PC-3 (cell line): ENCODE measurements around the gene PGBD2.

Source experiments
- CTCF ChIP-seq: fragments of 300-600 bp; sonication (generic); conservative IDR thresholded peaks from 2 replicates; pipeline ENCODE4 v1.5.1; 2017; ENCODE audit warnings: antibody characterized with exemption, low read depth, mild to moderate bottlenecking, low read length
- EZH2 ChIP-seq: fragments of 300-600 bp; sonication (generic); IDR thresholded peaks from one replicate; pipeline ENCODE4 v1.6.1; 2017; ENCODE audit warnings: antibody characterized with exemption, mild to moderate bottlenecking, low read length; ENCODE audit not compliant: unreplicated experiment

- no peak for TF ChIP-seq CTCF
- TF ChIP-seq EZH2 = no peak
These were observed 20.4 kb upstream of the PGBD2 start for GRCh38 chr1:248885646-248886045.
